ENCODE measurements around the gene RAB40C. TPM values are rescaled to one million over a fixed set of nuclear protein-coding genes. Genes with fewer than 3 reads are reported as not detected.
A peak's percentile ranks its signal among the peaks of the same experiment; 100 is the strongest.

Gene RAB40C
- total and polyA plus RNA-seq, 2 experiments from 2014 or later = 30.2 to 32.7 TPM

GRCh38 chr16:620700-621525 is 31.0 kb downstream of the RAB40C start:
- H3K9me2 ChIP-seq (replicated peaks; ENCODE audit: insufficient read depth) = no peaks in the 10 kb centered on the region
- H3K4me3 ChIP-seq = no peak overlapping the region
- H3K4me2 ChIP-seq = no peak overlapping the region
- H3K27ac ChIP-seq = no peak overlapping the region
- H2AFZ ChIP-seq = no peak overlapping the region
- no peaks in the 10 kb centered on the region for H3K27me3 ChIP-seq
- no peaks in the 10 kb centered on the region for H3K36me3 ChIP-seq (replicated peaks; ENCODE audit: insufficient read depth, low read depth)
- 90% methylated on average over 21 of the region's 41 CpGs for WGBS (ENCODE audit: low lambda C conversion rate, missing lambda C conversion rate)
- TF ChIP-seq EZH2phosphoT487 (IDR thresholded peaks at IDR 0.05; ENCODE audit: low read depth, severe bottlenecking, unreplicated experiment) (no peak), CTCF (IDR thresholded peaks at IDR 0.05; ENCODE audit: poor library complexity) (no peak), EZH2 (IDR thresholded peaks at IDR 0.05; ENCODE audit: borderline replicate concordance) (no peak)
- H4K20me1 ChIP-seq (ENCODE audit: insufficient read depth, poor library complexity, severe bottlenecking) = peaks cover 15% of the 10 kb centered on the region
- no peaks in the 10 kb centered on the region for H3K4me1 ChIP-seq (ENCODE audit: insufficient read depth)
- peak; percentile 5 for DNase-seq (ENCODE audit: low spot score)
- peaks cover 3% of the 10 kb centered on the region for H3K79me2 ChIP-seq
- H3K9me3 ChIP-seq (ENCODE audit: low read depth) = no peaks in the 10 kb centered on the region

GRCh38 chr16:621526-622105 is 31.8 kb downstream of the RAB40C start:
- H3K9me2 ChIP-seq (replicated peaks; ENCODE audit: insufficient read depth) = no peaks in the 10 kb centered on the region
- H3K27me3 ChIP-seq = no peaks in the 10 kb centered on the region
- H3K9me3 ChIP-seq (ENCODE audit: low read depth) = no peaks in the 10 kb centered on the region
- no peak overlapping the region for H3K4me3 ChIP-seq
- DNase-seq (ENCODE audit: low spot score) = peak; percentile 5
- peaks cover 3% of the 10 kb centered on the region for H3K79me2 ChIP-seq
- peaks cover 9% of the 10 kb centered on the region for H4K20me1 ChIP-seq (ENCODE audit: insufficient read depth, poor library complexity, severe bottlenecking)
- no peak overlapping the region for H3K27ac ChIP-seq
- H3K4me2 ChIP-seq = no peak overlapping the region
- no peak overlapping the region for H2AFZ ChIP-seq
- no peaks in the 10 kb centered on the region for H3K36me3 ChIP-seq (replicated peaks; ENCODE audit: insufficient read depth, low read depth)
- TF ChIP-seq EZH2 (IDR thresholded peaks at IDR 0.05; ENCODE audit: borderline replicate concordance) = no peak
- no peak for TF ChIP-seq CTCF (IDR thresholded peaks at IDR 0.05; ENCODE audit: poor library complexity)
- no peak for TF ChIP-seq EZH2phosphoT487 (IDR thresholded peaks at IDR 0.05; ENCODE audit: low read depth, severe bottlenecking, unreplicated experiment)
- WGBS (ENCODE audit: low lambda C conversion rate, missing lambda C conversion rate) = 88% methylated on average over 21 of the region's 21 CpGs
- H3K4me1 ChIP-seq (ENCODE audit: insufficient read depth) = no peaks in the 10 kb centered on the region

GRCh38 chr16:622920-623280 is 33.0 kb downstream of the RAB40C start:
- Histone ChIP-seq H3K36me3 (replicated peaks; ENCODE audit: insufficient read depth, low read depth) (no peaks in the 10 kb centered on the region), H2AFZ (no peak overlapping the region), H3K27ac (no peak overlapping the region), H3K4me1 (ENCODE audit: insufficient read depth) (no peaks in the 10 kb centered on the region), H3K9me3 (ENCODE audit: low read depth) (no peaks in the 10 kb centered on the region), H3K4me2 (no peak overlapping the region), H3K4me3 (no peak overlapping the region), H4K20me1 (ENCODE audit: insufficient read depth, poor library complexity, severe bottlenecking) (peaks cover 8% of the 10 kb centered on the region), H3K27me3 (no peaks in the 10 kb centered on the region), H3K79me2 (peaks cover 3% of the 10 kb centered on the region), H3K9me2 (replicated peaks; ENCODE audit: insufficient read depth) (no peaks in the 10 kb centered on the region)
- TF ChIP-seq CTCF (IDR thresholded peaks at IDR 0.05; ENCODE audit: poor library complexity) (no peak), EZH2 (IDR thresholded peaks at IDR 0.05; ENCODE audit: borderline replicate concordance) (no peak), EZH2phosphoT487 (IDR thresholded peaks at IDR 0.05; ENCODE audit: low read depth, severe bottlenecking, unreplicated experiment) (no peak)
- no peak for DNase-seq (ENCODE audit: low spot score)
- WGBS (ENCODE audit: low lambda C conversion rate, missing lambda C conversion rate) = 93% methylated on average over 17 of the region's 17 CpGs

Measured in hepatocyte (in vitro differentiated cells).